Body of pancreas (tissue), 4 donors: ENCODE measurements around the gene VMAC.

Source experiments
- POLR2A ChIP-seq, 3 donors: fragments of 450-650 bp; IDR thresholded peaks; one replicate each; pipeline ENCODE4 v1.6.1; 2016; ENCODE audit warnings: antibody characterized with exemption in 3 of 3, mild to moderate bottlenecking in 2 of 3
- TF ChIP-seq, protein P1 (sequence below), 7 experiments: fragments of 450-650 bp in 4 of 7; fragments of 200-600 bp in 3 of 7; sonication (generic) in 3 of 7; IDR thresholded peaks; one replicate each; pipeline ENCODE4 v1.5.1; 2016 to 2019; ENCODE audit warnings: antibody characterized with exemption in 7 of 7

DNA sequence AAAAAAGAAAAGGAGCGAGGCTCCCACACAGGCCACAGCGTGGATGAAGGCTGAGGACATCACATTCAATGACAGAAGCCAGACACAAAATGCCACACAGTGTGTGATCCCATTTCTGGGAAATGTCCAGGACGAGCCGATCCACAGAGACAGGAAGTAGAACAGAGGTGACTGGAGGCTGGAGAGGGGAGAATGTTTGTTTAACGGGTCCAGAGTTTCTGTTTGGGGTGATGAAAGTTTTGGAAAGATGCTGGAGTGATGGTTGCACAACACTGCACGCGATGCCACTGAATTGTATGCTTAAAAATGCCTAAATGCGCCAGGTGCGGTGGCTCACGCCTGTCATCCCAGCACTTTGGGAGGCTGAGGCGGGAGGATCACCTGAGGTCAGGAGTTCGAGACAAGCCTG lies 33.7 kb upstream of the VMAC start:
- TF ChIP-seq, protein P1, sequence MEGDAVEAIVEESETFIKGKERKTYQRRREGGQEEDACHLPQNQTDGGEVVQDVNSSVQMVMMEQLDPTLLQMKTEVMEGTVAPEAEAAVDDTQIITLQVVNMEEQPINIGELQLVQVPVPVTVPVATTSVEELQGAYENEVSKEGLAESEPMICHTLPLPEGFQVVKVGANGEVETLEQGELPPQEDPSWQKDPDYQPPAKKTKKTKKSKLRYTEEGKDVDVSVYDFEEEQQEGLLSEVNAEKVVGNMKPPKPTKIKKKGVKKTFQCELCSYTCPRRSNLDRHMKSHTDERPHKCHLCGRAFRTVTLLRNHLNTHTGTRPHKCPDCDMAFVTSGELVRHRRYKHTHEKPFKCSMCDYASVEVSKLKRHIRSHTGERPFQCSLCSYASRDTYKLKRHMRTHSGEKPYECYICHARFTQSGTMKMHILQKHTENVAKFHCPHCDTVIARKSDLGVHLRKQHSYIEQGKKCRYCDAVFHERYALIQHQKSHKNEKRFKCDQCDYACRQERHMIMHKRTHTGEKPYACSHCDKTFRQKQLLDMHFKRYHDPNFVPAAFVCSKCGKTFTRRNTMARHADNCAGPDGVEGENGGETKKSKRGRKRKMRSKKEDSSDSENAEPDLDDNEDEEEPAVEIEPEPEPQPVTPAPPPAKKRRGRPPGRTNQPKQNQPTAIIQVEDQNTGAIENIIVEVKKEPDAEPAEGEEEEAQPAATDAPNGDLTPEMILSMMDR (IDR thresholded peaks at IDR 0.05) = no peak
- TF ChIP-seq POLR2A (IDR thresholded peaks at IDR 0.05) = no peak
